GM13977 (cell line): Measurements from ENCODE around the gene WDR27.

Source experiments
- DNase-seq: peaks from one replicate; pipeline ENCODE4 v3.0.0; 2012; ENCODE audit warnings: low spot score
- CTCF ChIP-seq: IDR thresholded peaks from 2 replicates; pipeline ENCODE4 v1.5.1; 2012; ENCODE audit warnings: mild to moderate bottlenecking, control low read depth; ENCODE audit not compliant: insufficient read depth; ENCODE audit errors: extremely low read depth, missing control alignments
- in situ Hi-C: fragments of 300-500 bp; cut with MboI; formaldehyde crosslinking; loops from one replicate; pipeline ENCODE4 v1.12.0; 2022; ENCODE audit warnings: low sequenced_read_pairs, low pct_unique_long_range_greater_than_20kb, mixed read lengths, inconsistent platforms; ENCODE audit not compliant: unreplicated experiment

The WDR27 gene

DNA sequence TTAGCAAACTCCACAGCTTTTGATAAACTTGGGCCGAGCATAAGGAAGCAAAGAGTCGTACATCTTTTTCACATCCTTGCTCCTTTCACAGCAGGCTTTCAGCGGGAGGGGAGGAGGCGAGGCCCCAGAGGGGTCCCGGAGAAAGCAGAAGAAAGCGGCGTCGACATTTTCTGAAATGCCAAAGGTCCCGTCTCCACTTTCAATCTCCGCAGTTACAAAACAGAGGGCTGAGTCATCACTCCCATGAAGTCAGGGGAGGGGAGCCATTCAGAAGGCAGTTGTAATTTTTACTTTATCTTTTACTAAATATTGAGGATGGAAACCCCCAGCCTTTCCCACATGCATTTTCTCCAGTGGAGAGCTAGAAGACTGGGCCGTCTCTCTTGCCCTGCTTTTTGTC is 274.0 kb downstream of the WDR27 start:
- in situ Hi-C loops, result no loop called here
- DNase-seq, result no peak
- no peak for TF ChIP-seq CTCF

GRCh38 chr6:169426611-169427010 is 275.2 kb downstream of the WDR27 start:
- DNase-seq, result no peak
- in situ Hi-C loops, result no loop called here
- TF ChIP-seq CTCF, result no peak

DNA sequence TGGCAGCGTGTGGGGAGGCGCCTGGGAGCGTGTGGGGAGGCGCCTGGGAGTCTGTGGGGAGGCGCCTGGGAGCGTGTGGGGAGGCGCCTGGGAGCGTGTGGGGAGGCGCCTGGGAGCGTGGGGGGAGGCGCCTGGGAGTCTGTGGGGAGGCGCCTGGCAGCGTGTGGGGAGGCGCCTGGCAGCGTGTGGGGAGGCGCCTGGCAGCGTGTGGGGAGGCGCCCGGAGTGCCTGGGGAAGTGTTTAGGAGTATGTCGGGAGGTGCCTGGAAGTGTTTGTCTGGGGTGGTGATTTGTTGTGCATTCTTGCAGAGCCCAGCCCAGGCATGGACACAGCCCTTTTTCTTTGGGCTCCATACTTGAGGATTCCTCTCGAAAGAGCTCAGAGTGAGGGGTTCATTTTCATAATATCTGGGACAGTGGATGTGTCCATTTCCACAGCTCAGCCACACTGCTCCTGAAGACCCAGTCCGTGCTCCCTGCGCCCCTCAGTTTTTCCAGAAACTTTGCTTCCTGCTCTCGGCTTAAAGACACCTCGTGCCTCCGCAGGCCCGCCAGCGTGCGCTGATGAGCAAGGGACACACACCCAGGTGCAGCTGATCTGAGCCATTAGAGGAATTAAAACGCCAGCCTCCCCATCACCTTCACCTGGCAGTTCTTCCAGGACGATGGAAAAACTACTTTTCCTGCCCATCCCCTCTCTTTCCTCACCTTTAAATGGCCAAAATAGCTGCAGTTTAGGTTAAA is 276.0 kb downstream of the WDR27 start:
- no peak for DNase-seq
- in situ Hi-C loops, result no loop called here
- TF ChIP-seq CTCF, result no peak

- TF ChIP-seq CTCF, result no peak
- no peak for DNase-seq
- in situ Hi-C loops, result no loop called here
Observed at GRCh38 chr6:169424821-169425240, 277.0 kb downstream of the WDR27 start.

DNA sequence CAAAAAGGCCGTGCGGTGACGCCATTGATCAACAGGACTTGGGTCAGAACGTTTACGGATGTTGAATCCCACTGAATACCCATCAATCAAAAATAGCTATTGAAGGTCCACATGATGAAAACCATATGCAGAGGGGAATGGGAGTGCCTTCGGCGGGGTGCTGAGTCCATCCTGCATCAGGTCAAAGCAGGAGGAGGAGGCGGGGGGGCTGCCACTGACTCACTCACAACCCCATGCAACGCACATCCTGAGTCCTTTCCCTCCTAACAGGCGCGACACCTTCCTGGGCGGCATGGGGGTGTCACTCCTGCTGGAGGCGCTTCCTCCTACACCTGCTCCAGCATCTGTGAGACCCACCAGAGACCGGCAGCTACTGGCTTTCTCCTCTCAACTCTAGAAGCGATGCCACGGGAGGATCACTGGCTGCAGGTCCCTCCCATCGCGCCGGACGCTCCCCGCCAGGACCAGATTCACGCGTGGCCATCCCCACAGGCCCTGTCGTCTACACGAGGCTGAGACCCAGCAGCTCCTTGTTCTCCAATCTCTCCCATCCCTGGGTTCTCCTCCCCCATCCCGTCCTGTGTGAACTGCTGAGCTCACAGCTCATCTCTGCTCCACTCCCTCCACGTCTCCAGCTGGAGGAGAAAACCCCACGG is 277.6 kb downstream of the WDR27 start:
- in situ Hi-C loops, result no loop called here
- TF ChIP-seq CTCF, result no peak
- no peak for DNase-seq

GRCh38 chr6:169421586-169422264 is 280.1 kb downstream of the WDR27 start:
- TF ChIP-seq CTCF, result no peak
- no peak for DNase-seq
- in situ Hi-C loops, result no loop called here
